Lower leg skin (tissue), 4 donors: ENCODE results near the gene UMODL1. TPM values are rescaled to one million over a fixed set of nuclear protein-coding genes. Genes with fewer than 3 reads are reported as not detected.
A peak's percentile ranks its signal among the peaks of the same experiment; 100 is the strongest.

ENCODE experiments used
- DNase-seq, 2 donors: peaks; one replicate each; pipeline ENCODE4 v3.0.0-alpha.2; 2019; ENCODE audit warnings: low spot score in 2 of 2
- H3K4me3 ChIP-seq: fragments of 200-600 bp; sonication (generic); 2 replicates; pipeline ENCODE4 v1.5.1; 2017; ENCODE audit warnings: mild to moderate bottlenecking, low read depth; ENCODE audit not compliant: poor library complexity, severe bottlenecking
- POLR2A ChIP-seq, 2 donors: fragments of 450-650 bp; IDR thresholded peaks; one replicate each; pipeline ENCODE4 v1.6.1; 2016 to 2017; ENCODE audit warnings: antibody characterized with exemption in 2 of 2, mild to moderate bottlenecking in 1 of 2, moderate library complexity in 1 of 2
- WGBS, 2 donors: methylation state at CpG; one replicate each; pipeline ENCODE4 v1.1.5; 2018; 5-methylcytosine and 5-hydroxymethylcytosine counted together
- intact Hi-C: fragments of 100-400 bp; cut with DNase I; formaldehyde crosslinking; loops from one replicate; pipeline ENCODE4 v1.15.0; 2023; ENCODE audit warnings: low total_unique reads
- total RNA-seq, 4 donors: library from RNA; depleted of rRNA; stranded (reverse); fragments of >200 nt; gene quantifications; one replicate each; pipeline ENCODE4 v1.1.0, GENCODE V29; 2016
- TF ChIP-seq, protein P1 (sequence below), 3 donors: fragments of 450-650 bp; IDR thresholded peaks; one replicate each; pipeline ENCODE4 v1.5.1; 2016; ENCODE audit warnings: antibody characterized with exemption in 3 of 3, mild to moderate bottlenecking in 3 of 3, moderate library complexity in 2 of 3

Gene UMODL1
- total RNA-seq, 4 donors from 2014 or later = 0.23 TPM; not detected in 3

- DNase-seq = peak; percentile 75 to 95
- no peak overlapping the region for H3K4me3 ChIP-seq
- TF ChIP-seq, protein P1, sequence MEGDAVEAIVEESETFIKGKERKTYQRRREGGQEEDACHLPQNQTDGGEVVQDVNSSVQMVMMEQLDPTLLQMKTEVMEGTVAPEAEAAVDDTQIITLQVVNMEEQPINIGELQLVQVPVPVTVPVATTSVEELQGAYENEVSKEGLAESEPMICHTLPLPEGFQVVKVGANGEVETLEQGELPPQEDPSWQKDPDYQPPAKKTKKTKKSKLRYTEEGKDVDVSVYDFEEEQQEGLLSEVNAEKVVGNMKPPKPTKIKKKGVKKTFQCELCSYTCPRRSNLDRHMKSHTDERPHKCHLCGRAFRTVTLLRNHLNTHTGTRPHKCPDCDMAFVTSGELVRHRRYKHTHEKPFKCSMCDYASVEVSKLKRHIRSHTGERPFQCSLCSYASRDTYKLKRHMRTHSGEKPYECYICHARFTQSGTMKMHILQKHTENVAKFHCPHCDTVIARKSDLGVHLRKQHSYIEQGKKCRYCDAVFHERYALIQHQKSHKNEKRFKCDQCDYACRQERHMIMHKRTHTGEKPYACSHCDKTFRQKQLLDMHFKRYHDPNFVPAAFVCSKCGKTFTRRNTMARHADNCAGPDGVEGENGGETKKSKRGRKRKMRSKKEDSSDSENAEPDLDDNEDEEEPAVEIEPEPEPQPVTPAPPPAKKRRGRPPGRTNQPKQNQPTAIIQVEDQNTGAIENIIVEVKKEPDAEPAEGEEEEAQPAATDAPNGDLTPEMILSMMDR (IDR thresholded peaks at IDR 0.05) = peak in 1 of 3 donors; percentile 98
- no peak for TF ChIP-seq POLR2A (IDR thresholded peaks at IDR 0.05)
- intact Hi-C loops = loop anchor here (10.0 kb wide), 3 partner anchors 173 to 303 kb away; no protein-coding TSS in a partner anchor
- WGBS, 2 donors = 20 to 22% methylated on average over 15 of the region's 15 CpGs
These were observed 46.3 kb downstream of the UMODL1 start for GRCh38 chr21:42117229-42117966.

- intact Hi-C loops = loop anchor here (10.0 kb wide), 3 partner anchors 173 to 303 kb away; no protein-coding TSS in a partner anchor
- no peak for TF ChIP-seq POLR2A (IDR thresholded peaks at IDR 0.05)
- TF ChIP-seq, protein P1 (IDR thresholded peaks at IDR 0.05) = no peak
- H3K4me3 ChIP-seq = no peak overlapping the region
- WGBS, 2 donors = 67 to 76% methylated on average over 12 of the region's 12 CpGs
- DNase-seq = no peak
These were observed 47.1 kb downstream of the UMODL1 start for GRCh38 chr21:42117967-42118780.

DNA sequence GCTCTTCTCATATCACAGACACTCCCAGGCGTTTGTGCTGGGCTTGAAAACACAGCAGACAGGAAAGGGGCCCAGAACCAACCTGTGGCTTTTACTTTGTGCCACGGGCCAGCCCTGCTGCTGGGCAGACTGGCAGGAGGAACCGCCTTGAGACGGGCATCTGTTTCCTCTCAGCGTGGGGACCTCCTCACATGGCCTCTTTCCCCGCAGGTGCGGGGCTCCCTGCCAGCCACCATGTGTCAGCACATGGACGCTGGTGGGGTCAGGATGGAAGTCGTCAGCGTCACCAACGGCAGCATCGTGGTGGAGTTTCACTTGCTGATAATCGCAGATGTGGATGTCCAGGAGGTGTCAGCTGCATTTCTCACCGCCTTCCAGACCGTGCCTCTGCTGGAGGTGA lies 47.8 kb downstream of the UMODL1 start:
- no peak for DNase-seq
- no peak for TF ChIP-seq POLR2A (IDR thresholded peaks at IDR 0.05)
- TF ChIP-seq, protein P1 (IDR thresholded peaks at IDR 0.05) = no peak
- 51 to 55% methylated on average over 14 to 15 of the region's 15 CpGs for WGBS, 2 donors
- intact Hi-C loops = loop anchor here (10.0 kb wide), 3 partner anchors 174 to 304 kb away; no protein-coding TSS in a partner anchor
- no peak overlapping the region for H3K4me3 ChIP-seq

GRCh38 chr21:42120101-42120902 lies 49.2 kb downstream of the UMODL1 start:
- DNase-seq = no peak
- intact Hi-C loops = no loop called here
- TF ChIP-seq, protein P1 (IDR thresholded peaks at IDR 0.05) = no peak
- WGBS, 2 donors = 42 to 58% methylated on average over 9 to 10 of the region's 11 CpGs
- no peak overlapping the region for H3K4me3 ChIP-seq

GRCh38 chr21:42120903-42121535 lies 49.9 kb downstream of the UMODL1 start:
- WGBS, 2 donors = 41% methylated on average over 13 of the region's 13 CpGs
- DNase-seq = no peak
- no peak overlapping the region for H3K4me3 ChIP-seq
- TF ChIP-seq, protein P1 (IDR thresholded peaks at IDR 0.05) = no peak
- no peak for TF ChIP-seq POLR2A (IDR thresholded peaks at IDR 0.05)
- intact Hi-C loops = no loop called here
